ENCODE data around the gene HOXC11.

HOXC11 gene

DNA sequence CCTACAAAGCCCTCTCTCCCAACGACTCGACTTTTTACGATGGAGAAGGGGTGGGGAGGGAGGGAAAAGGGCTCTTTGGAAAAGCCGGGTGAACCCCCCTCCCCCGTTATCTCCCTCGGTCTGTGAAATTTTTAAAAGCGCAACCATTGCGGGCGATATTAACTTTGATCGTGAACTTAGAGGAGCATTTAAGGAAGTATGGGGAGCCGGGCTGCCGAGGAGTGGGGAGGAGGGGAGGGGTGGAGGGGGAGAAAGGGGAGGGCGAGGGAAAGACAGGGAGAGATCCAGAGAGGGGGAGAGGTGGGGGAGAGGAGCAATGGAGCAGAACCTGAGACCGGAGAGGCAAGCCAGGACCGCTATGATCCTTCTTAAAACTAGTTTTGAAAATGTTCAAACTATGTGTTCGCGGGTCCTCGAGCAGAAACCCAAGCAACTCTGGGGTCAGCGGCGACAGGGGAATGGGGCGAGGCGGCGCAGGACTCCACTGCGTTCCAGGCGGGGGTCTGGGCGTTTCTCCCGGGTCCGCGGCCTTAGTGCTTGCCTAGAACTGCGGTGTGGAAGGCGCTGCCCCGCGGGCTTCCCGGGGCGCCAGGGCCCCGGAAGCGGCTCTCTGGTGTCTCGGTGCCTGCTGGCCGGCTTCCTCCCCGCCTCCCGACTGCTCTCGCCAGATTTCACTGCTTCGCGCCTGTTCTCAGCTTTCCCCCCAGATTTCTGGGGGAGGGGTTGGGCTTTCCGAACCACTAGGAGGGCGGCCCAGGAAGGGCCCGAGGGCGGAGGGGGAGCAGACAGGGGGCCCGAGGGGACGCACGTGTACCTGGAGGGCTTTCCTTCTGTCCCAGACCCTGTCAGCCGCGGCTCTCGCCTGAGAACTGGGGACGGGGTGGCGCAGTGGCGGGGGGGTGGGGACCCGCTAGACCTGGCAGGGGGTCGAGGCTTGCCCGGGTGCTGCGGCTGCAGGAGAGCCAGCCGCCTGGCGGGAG, 1.4 kb downstream of the HOXC11 start, which contains the start of gene HOTAIR:
TSS of gene HOTAIR (minus strand) at position 871 of the 980 bp plus-strand sequence.
- DNase-seq: no peak

DNA sequence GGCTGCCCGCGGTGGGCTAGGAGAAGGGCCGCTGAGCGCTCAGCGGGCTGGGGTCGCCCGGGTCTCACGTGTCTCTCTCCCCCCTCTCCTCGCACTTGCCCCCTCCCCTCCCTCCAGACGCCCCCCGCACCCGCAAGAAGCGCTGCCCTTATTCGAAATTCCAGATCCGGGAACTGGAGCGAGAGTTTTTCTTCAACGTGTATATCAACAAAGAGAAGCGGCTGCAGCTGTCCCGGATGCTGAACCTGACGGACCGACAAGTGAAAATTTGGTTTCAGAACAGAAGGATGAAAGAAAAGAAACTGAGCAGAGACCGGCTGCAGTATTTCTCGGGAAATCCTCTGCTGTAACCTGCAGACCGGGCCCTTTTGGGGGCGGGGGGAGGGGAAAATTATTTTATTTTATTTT, 2.1 kb downstream of the HOXC11 start:
- no peak for DNase-seq

DNA sequence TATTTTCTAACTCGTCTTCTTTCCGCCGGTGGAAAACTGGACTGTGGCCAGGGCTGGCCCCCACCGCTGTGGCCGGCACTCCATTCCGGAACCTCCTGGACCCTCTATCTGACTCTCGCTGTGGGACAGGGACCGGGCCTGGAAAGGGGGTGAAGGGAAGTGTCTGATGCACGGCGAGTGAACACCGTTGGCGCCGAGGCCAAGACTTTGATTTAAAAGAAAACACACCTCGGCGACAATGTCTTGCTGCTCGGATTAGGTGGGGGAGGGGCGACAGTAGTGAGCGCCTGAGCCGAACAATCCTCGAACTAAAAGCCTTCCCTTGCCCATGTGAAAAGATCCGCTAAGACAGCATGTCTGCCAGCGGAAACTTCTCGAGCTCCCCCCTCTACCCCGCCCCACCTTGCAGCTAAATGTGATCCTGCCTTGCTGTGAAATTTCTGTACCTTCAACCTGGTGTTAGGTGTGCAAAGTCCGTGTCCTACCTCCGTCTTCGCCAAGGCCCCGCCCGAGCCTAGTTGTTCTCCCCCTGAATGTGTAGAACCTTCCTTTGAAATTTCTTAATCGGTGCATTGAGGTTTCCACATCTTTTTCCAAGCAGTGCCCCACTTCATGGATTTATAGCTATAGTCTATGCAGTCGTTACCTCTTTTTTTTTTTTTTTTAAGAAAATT, 2.7 kb downstream of the HOXC11 start:
- DNase-seq: no peak

DNA sequence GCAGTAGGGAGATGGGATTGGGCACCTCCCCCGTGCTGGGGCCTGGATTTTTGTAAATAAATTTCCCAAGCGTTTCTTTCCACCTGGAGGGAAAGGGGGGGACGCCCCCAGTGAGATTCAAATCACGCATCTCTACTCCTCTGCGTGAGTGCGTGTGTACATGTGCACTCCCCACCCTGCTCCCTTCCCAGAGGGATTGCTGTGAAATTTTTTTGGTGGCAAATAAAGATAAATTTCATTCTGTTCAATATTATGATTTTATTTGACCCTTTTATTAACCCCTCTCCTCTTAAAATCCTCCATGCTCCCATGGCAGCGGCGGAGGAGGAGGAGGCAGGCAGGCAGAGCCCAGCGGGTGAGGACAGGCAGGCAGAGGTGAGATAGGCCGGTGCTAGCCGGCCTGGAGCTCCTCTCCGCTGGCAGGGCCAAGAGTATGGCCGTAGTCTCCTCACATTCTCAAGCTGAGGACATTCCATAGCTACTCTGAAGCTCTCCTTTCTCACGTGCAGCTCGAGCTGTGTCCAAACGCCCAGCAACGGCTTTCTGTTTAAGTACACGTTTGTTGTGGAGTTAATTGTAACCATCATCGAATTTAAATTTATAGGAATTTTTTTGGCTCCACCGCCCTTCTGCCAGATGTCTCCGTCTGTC, 3.4 kb downstream of the HOXC11 start:
- DNase-seq: no peak

DNA sequence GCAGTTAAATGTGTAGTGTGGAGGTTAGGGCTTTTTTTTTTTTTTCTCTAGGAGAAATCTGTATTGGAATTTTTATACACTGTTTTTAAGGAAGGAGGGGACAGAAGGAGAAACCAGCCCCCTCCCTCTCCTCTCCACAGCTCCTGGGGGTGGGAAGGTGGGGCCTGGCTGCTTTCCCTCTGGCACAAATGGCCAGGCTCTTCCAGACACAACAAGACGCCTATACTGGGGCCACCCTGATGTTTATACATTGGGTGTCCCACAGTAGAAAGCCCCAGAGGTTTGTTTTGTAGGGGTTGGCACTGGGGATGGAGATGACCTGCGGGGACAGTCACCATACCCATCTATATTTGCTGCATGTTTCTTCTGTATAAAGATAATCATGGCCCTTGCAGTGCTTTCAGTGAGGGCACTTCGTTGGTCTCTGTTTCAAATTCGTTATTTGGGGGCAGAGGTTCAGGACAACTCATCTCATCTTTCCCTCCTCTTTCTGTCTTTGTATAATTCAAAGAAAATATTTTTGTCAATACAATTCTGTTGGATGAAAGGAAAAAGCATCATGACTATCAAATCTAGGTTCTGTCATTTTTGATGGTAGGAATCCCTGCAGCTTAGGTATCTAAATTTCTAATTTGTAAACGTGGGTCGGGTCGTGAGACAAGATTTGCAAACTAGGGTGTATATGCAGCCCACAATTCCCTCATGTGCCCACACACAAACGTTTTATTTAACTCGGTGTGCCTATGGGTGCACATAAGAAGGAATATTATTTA, 4.1 kb downstream of the HOXC11 start:
- DNase-seq: no peak

DNA sequence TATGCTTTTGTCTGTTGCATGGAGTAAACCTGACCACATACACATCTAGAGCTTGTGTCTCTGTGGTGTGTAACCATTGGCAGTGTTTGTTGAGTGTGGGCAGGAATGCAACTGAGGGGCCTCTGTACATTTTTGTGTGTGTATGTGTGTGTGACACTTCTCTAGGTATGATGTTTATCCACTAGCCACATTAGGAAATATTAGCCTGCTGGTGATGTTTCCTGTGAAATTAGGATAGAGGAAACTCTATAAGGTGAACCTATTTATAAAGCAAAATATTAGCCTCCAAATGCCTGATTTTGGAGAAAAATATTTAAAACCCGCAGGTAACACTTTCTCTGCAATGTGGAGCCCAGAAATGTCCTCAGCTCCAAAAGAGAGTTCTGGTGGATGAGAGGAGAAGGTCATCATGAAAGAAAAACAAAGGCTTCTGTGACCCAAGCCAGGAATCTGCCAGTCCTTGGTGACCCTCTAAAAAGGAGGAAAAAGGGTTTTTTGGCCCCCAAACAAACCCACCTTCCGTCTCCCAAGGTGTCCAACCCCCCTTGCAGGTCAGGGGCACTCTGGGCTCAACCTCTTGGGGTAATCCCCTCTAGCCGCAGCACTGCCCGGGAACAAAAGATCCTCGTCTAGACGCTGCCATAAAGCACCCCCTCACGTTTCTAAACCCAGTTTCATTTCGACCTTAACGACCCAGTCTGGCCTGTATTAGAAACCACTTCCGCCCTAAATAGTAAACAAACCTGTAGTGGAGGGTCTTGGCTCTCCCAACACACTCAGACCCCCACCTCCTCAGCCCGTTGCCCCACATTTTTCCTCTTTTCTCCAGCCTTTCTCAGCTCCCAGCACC, 4.9 kb downstream of the HOXC11 start:
- DNase-seq: no peak

DNA sequence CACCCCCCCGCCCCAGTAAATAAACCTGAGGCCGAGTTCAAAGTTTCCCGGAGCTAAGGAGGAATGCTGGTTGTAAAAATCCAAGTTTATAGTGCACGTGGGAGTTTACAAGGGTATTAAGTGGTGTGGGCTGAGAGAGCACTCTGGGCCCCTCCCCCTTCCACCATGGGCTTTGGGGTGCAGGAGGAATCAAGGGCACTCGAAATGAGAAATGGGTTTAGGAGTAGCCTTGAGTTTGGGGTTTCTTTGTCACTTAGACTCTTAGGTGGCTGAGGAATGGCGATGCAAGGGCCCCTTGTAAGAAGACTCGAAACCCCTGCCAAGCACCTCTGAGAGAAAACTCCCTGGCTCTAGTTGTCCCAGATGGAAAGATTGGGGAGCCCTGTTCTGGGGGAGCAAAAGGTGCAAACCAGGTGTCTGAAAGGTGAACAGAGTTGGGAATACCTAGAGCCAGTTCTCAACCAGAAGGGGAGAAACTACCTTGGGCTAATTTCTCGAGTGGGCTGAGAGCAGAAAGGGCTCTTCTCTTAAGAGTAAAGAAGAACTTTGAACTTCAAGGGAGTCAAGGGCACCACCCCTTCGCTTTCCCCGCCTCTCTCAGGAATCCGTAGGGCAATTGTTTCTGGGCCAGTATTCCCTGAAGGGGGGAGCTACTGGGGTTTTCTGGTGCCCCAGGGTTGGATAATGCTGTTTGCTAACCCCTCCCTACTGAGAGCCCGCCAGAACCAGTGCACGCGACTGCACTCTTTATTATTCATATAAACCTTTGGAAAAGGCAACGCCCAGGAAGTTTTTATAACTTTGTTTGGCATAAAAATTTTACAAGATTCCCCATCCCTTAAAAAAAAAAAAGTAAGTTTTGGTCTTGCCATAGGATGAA, 5.8 kb downstream of the HOXC11 start:
- no peak for DNase-seq

DNA sequence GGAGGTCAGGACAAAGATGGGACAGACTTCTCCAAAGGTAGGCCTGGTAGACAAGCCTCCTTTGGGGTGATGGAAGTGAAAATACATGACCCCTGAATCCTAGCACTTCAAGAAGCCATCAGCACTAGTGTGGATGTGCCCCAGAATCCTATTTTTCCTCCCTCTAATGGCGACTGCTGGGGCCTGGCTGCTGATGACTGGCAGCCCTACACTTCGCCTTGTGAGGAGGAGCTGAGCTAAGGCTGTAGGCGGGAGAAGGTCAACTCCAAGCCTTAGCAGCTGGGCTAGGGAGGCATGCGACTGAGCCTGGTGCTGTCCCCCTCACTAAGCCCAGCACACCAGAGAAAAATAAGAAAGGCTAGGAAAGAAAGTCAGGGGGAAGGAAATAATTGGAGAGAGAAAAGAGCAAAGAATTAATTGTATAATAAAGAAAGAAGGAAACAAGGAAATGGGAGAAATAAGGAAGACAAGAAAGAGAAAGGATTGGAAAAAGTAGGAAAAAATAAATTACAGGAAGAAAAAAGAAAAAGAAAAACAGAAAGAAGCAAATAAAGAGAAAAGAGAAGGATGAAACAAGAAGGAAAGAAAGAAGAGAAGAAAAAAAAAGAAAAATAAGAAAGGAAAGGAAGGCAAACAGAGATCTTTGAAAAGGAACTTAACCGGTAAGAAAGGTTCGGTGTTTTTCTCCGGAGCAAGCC, 7.3 kb downstream of the HOXC11 start:
- DNase-seq: no peak

DNA sequence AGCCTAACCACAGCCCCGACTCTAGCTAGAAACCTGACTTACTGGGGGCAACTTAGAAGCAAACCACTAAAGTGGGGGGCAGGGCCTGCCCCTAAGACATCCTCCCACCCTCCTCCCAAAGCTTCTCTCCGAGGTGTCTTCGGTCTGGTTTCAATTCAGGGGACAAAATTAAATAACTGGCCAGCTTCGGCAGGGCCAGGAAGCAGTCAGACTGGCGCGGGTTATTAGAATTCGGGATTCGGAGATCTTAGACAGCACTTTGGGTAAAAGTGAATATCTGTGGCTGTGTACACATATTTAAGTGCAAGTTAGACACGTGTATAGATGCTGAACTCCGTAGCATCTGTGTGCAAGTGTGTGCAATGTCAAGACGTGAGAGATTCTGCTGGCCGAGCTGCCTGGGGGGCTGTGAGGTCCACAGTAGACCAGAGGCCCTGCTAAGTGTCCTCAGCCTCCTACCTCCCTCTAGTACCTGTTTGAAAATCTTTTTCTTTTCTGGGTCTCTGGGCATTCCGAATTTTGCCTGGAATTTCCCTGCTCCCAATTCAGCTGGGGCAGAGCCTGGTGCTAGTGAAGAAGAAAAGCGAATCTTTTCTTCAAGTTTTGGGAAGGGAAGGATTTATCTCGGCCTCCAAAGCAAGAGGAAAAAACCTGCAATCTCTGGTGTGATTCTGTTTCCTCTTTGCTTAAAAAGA, 8.0 kb downstream of the HOXC11 start:
- no peak for DNase-seq

DNA sequence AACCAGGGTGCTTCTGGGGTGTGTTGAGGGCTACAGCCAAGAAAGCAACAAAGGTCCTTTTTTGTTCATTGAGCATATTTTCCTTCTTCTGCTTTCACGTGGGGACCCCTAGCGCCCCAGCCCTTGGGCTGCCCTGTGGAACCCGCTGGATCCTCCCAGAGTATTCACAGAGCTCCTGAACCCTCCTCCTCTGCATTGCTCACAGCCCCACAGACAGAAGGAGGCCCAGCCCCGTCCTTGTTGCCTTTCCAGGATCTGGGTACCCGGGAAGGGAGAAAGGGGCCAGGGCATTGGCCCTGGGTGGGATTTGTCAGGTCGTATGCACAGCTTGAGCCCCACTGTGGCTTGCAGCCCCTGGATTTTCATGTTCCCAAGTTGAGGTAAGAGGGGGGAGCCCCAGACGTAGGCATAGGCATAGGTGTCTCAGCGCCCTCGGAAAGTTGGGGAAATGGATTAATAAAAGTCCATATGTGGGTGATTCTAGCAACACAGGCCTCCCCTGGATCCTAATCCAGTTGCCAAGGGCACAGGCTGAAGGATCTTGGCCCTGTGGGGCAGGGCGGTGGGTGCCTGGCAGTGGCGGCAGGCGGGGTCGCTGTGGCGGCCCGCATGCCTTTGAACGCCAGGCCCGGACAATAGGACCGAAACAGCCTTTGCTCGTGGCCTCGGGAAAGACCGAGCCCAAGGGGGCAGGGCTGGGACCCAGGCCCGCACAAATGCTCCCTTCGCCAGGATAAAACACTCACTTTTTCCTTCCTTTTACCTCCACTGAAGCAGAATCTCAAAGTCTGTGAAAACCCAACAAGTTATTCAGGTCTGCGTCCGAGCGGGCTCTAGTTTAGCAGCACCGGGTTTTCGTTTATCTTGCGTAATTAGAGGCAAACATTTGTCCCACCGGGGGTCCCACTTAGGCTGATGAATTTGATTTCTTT, 9.0 kb downstream of the HOXC11 start:
- DNase-seq: no peak

DNA sequence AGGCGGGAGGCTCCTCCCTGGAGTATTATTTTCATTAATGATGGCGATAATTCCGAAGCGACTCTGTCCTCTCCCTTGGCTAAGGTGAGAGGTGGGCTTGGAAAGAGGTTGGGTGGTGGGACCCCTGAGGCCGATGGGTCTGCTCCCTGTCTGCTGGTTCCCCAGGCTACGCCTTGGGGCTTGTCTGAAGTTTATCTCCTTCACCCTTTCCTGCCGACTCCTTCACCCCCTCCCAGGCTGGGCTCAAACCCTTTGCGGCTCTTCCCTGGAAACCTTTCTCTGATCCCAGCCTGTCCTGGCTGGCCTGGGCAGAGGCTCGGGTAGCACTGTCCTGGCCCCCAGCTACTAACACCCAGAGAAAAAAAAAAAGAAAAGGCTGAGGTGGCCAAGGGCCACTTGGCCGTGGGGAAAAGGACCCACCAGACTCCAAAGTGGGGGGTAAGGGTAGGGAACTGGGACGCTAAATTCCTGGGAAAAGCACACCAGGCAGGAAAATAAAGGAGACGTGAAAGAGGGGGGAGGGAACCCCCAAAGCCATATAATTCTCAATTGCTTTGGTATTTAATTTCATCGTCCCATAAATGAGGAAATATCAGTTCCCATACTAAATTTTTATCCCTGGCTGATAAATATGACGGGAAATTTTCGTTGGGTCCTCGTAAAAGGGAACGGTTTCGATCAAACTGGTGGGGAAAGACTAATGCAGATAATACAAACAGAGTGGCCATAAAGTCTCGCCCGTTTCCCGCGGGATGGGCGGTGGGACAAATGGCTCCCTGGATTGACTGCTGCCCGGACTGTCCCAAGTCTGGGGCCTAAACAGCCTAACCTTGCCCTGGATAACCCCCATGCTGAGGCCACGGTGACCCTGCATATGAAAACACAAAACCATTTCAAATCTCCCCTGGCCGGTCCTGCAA, 10.0 kb downstream of the HOXC11 start:
- no peak for DNase-seq

DNA sequence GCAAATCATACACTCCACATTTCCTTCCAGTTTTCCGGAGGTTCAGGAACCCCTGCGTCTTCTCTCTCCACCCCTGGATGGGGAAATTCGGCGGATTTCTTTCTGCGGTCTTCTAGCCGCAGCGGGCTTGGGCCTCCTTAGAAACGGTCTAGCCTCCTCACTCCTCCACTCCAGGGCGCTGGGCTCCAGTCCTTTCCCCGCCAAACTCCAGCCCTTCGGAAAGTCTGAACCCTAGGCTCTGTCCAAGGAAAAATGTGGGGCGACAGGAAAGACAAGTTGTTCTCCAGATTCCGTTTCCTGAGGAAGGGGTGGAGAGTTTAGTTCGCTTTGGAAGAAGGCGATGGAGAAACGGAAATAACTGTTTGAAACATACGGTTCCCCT, 10.6 kb downstream of the HOXC11 start:
- DNase-seq: no peak

DNA sequence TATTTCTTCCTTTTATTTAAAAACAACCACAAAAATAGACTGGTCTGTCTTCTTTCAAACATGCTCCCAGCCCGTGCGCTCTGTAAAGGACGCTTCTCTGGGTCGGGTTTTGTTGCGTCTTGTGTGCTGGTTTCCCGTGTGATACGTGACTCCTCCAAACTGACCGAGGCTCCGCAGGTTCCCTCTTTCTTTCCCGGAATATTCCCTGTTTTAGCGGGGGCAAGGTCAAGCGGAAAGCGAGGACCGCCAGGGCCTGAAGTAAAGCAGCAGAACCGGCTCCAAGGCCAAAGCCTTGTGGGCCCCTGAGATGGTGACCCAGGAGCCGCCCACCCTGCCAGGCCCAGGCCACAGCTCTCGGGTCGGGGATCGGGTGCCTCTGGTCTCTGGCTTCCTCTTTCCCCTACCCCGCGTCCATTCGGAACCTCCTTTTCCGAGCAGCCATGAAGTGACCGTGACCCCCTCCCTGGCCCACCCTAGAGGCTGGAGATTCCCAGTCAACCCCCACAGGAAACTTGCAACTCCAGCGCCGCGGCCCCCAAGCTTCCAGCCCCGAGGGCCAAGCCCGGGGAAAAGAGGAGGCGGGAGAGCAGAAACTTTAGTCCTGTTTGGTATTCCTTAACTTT, 11.1 kb downstream of the HOXC11 start:
- DNase-seq: no peak

DNA sequence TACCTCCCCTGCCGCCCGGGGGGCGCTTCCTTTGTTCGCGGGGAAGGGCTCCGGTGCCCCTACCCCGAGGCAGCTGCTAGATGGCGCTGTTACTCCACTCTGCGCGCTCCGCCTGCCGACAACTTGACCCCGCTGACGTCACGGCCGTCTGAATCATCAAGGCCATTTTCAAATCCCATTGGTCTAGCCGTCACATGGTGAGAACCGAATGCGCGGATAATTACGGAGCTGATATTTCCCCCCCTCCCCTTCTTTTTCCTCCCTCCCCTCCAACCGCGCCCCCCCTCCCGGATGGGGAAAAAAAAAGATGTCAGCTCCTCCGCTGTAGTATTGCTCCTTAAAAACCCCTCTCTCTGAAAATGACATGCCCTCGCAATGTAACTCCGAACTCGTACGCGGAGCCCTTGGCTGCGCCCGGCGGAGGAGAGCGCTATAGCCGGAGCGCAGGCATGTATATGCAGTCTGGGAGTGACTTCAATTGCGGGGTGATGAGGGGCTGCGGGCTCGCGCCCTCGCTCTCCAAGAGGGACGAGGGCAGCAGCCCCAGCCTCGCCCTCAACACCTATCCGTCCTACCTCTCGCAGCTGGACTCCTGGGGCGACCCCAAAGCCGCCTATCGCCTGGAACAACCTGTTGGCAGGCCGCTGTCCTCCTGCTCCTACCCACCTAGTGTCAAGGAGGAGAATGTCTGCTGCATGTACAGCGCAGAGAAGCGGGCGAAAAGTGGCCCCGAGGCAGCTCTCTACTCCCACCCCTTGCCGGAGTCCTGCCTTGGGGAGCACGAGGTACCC, 12.2 kb downstream of the HOXC11 start, which contains the start of gene HOXC10:
TSS of gene HOXC10 (plus strand) at position 246 of the 791 bp plus-strand sequence. CDS start at position 360, 114 bp downstream.
- peak; percentile 87 for DNase-seq

DNA sequence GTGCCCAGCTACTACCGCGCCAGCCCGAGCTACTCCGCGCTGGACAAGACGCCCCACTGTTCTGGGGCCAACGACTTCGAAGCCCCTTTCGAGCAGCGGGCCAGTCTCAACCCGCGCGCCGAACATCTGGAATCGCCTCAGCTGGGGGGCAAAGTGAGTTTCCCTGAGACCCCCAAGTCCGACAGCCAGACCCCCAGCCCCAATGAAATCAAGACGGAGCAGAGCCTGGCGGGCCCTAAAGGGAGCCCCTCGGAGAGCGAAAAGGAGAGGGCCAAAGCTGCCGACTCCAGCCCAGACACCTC, 12.7 kb downstream of the HOXC11 start:
- DNase-seq: no peak

All from activated CD4-positive, alpha-beta T cell treated with anti-CD3 and anti-CD28 coated beads, Interleukin-2, amount 50 U/mL, for 16 hours (primary cell).